Fibroblast of skin of right quadriceps (primary cell): Measurements from ENCODE around the gene SMARCC1.

Experiments used
- DNase-seq: peaks from one replicate; pipeline ENCODE4 v3.0.0-alpha.2; 2013

The SMARCC1 gene

GRCh38 chr3:47622671-47623461 lies 158.8 kb downstream of the SMARCC1 start:
- DNase-seq: no peak

GRCh38 chr3:47617086-47618010 lies 164.3 kb downstream of the SMARCC1 start:
- peak; percentile 66 for DNase-seq

GRCh38 chr3:47614788-47615187 lies 166.9 kb downstream of the SMARCC1 start:
- no peak for DNase-seq

- DNase-seq: no peak
These were observed 168.0 kb downstream of the SMARCC1 start for GRCh38 chr3:47613722-47614121.

GRCh38 chr3:47612879-47613278 lies 168.8 kb downstream of the SMARCC1 start:
- DNase-seq: no peak

GRCh38 chr3:47612178-47612577 lies 169.5 kb downstream of the SMARCC1 start:
- DNase-seq: peak; percentile 77

GRCh38 chr3:47611576-47611975 lies 170.1 kb downstream of the SMARCC1 start:
- DNase-seq: no peak

GRCh38 chr3:47610583-47610982 lies 171.1 kb downstream of the SMARCC1 start:
- DNase-seq: no peak

GRCh38 chr3:47607335-47607734 lies 174.4 kb downstream of the SMARCC1 start:
- DNase-seq: no peak

- no peak for DNase-seq
These were observed 175.5 kb downstream of the SMARCC1 start for GRCh38 chr3:47606165-47606564.

GRCh38 chr3:47605652-47606051 lies 176.0 kb downstream of the SMARCC1 start:
- peak; percentile 13 for DNase-seq

- no peak for DNase-seq
These were observed 177.5 kb downstream of the SMARCC1 start for GRCh38 chr3:47604145-47604544.

- DNase-seq: no peak
These were observed 178.4 kb downstream of the SMARCC1 start for GRCh38 chr3:47603332-47603731.

GRCh38 chr3:47601281-47601680 lies 180.4 kb downstream of the SMARCC1 start:
- DNase-seq: no peak

- no peak for DNase-seq
These were observed 186.9 kb downstream of the SMARCC1 start for GRCh38 chr3:47594792-47595191.

GRCh38 chr3:47592066-47592795 lies 189.5 kb downstream of the SMARCC1 start:
- DNase-seq: no peak

- DNase-seq: no peak
These were observed 191.5 kb downstream of the SMARCC1 start for GRCh38 chr3:47590216-47590615.

- no peak for DNase-seq
These were observed 193.1 kb downstream of the SMARCC1 start for GRCh38 chr3:47588587-47588986.

GRCh38 chr3:47588053-47588452 lies 193.6 kb downstream of the SMARCC1 start:
- no peak for DNase-seq

GRCh38 chr3:47586746-47587145 lies 194.9 kb downstream of the SMARCC1 start:
- DNase-seq: no peak

GRCh38 chr3:47583320-47584075 lies 198.2 kb downstream of the SMARCC1 start:
- no peak for DNase-seq

GRCh38 chr3:47581835-47582234 lies 199.9 kb downstream of the SMARCC1 start:
- no peak for DNase-seq
